SH-SY5Y (cell line): ENCODE results near the gene MYO1D.

Source experiments
- GATA2 ChIP-seq: IDR thresholded peaks from 2 replicates; pipeline ENCODE4 v1.6.1; 2011; ENCODE audit warnings: mild to moderate bottlenecking, low read depth, low read length
- GATA3 ChIP-seq: IDR thresholded peaks from 2 replicates; pipeline ENCODE4 v1.6.1; 2011; ENCODE audit warnings: low read depth, mild to moderate bottlenecking, low read length, moderate library complexity

MYO1D gene

DNA sequence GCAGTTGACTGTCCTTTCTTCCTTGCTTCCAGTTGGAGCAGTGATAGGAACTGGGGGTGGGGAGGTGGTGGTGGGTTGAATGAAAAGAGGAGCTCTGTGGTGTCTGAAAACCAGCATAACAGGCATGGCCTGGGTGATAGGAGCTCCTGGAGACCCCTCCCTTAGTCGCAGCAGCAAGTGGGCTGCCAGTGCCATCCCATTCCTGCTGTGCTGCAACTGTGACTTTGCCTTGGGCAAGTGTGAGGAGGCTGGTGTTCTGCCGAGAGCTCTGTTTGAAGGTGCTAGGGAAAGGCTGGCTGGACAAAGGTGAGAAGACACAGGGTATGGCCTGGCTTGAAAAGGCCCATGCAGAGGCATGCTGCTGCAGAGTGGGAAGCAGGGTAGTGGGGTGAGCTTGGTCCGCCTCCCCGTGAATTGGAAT, 392.9 kb downstream of the MYO1D start:
- TF ChIP-seq GATA3 = no peak

GRCh38 chr17:32483451-32484019, 393.4 kb downstream of the MYO1D start:
- TF ChIP-seq GATA3 = no peak
- no peak for TF ChIP-seq GATA2

GRCh38 chr17:32482568-32483320, 394.2 kb downstream of the MYO1D start:
- TF ChIP-seq GATA2 (no peak), GATA3 (no peak)

DNA sequence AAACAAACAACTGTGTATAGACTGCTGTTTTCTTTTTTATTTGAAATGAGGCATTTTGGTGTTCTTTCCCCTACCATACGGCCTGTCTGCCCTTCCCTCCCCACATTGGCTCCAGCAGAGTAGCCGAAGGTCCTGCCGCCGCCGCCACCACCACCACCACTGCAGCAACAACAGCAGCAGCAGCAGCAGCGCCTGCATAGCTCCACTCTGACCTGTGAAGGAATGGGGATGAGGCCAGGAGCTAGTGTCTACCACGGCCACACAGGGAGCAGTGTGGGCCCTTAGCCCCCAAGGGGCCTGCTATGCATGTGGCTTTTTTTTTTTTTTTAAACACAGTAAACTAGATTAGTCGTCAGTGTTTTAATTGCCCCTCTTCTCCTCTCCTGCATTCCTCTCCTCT, 395.7 kb downstream of the MYO1D start:
- TF ChIP-seq GATA3 (no peak), GATA2 (no peak)

DNA sequence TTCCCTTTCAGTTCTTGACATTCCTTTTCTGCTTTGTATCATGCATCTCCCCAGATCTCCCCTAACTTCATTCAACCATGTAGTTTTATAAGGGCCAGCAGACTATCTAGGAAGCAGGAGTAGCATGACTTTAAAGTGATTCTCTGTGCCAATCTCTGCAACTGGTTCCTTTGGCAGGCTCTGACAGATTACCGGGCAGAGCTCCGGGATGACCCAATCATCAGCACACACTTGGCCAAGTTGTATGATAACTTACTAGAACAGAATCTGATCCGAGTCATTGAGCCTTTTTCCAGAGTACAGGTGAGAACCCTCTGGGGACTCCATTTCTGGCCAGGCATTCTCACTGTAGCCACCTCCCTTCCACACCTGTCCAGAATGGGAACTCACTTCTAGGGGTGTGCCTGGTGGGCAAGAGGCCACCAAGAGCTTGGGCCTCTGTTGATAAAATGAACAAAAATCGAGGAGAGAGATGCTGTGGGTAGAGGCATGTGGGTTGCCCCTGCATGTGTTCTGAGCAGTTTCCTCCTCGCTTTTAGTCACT, 397.8 kb downstream of the MYO1D start:
- no peak for TF ChIP-seq GATA2
- TF ChIP-seq GATA3 = no peak

DNA sequence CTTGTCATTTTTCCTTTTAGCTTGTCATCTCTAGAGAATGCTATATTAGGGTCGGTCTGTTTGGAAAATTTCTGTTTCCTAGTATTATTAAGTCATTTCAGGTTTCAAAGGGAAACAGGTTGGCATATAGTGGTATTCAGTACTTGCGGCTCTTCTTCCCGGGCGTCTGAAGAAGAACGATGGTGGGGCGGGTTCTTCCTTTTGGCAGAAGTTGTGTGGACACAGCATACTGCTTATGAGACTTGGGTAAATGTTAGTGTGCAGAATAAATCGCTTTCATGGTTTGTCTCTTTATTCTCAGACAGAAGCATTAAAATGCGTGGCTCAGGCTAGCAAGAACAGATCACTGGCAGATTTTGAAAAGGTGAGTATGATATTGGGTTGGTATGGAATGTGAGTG, 399.7 kb downstream of the MYO1D start:
- TF ChIP-seq GATA3 = no peak
- TF ChIP-seq GATA2 = no peak

- TF ChIP-seq GATA2 (no peak), GATA3 (no peak)
Observed at GRCh38 chr17:32475258-32475657, 401.7 kb downstream of the MYO1D start.

DNA sequence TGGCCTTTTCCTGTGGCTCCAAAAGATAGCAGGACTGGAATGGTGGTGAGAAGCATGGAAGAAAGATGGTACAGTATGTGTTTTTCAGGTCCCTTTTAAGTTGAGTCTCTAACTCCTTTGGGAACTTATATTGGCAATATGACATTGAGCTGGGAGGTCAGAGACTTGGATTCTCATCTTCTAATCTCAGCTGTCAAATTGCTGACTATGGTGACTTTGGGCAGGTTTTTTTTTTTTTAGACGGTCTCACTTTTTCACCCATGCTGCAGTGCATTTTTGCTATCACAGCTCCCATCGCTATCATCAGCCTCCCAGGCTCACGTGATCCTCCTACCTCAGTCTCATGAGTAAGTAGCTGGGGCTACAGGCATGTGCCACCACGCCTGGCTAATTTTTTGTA, 405.3 kb downstream of the MYO1D start:
- TF ChIP-seq GATA2 = no peak
- no peak for TF ChIP-seq GATA3

GRCh38 chr17:32470405-32471167, 406.3 kb downstream of the MYO1D start:
- TF ChIP-seq GATA3 (no peak), GATA2 (no peak)

DNA sequence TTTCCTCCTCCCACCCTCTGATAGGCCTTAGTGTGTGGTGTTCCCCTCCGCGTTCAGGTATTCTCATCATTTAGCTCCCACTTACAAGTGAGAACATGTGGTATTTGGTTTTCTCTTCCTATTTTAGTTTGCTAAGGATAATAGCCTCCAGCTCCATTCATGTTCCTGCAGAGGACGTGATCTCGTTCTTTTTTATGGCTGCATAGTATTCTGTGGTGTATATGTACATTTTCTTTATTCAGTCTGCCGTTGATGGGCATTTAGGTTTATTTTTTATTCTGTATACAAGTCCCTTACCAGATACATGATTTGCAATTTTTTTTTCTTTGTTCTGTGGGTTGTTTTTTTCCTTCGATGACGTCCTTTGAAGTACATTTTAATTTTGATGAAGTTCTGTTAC, 409.0 kb downstream of the MYO1D start:
- TF ChIP-seq GATA3 (no peak), GATA2 (no peak)

DNA sequence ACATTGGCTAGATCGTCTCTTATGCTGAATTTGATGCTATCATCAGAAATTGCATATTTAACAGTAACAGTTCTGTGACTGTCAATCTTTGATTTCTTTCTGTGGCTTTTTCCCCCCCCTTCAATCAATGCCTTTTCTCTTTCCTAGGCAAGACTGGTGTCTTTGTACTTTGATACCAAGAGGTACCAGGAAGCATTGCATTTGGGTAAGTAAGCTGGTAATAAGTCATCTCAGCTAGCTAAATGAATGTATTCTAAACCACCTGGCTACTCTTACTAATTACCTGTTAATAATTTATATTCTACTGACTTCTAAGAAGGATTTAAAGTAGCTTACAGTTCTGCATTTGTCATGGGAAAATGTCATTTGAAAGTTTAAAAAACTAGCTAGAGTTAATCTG, 412.6 kb downstream of the MYO1D start:
- TF ChIP-seq GATA2 (no peak), GATA3 (no peak)

- no peak for TF ChIP-seq GATA2
- TF ChIP-seq GATA3 = no peak
Observed at GRCh38 chr17:32463304-32463703, 413.6 kb downstream of the MYO1D start.

- TF ChIP-seq GATA3 (no peak), GATA2 (no peak)
Observed at GRCh38 chr17:32461853-32462617, 414.9 kb downstream of the MYO1D start.

GRCh38 chr17:32461498-32461852, 415.4 kb downstream of the MYO1D start:
- TF ChIP-seq GATA2 = no peak
- TF ChIP-seq GATA3 = no peak
